ENCODE measurements around the gene TRAPPC1. TPM values are rescaled to one million over a fixed set of nuclear protein-coding genes. Genes with fewer than 3 reads are reported as not detected.

The TRAPPC1 gene
- total and polyA plus RNA-seq, 8 donors, result 20.2 to 148 (median 75.0) TPM

DNA sequence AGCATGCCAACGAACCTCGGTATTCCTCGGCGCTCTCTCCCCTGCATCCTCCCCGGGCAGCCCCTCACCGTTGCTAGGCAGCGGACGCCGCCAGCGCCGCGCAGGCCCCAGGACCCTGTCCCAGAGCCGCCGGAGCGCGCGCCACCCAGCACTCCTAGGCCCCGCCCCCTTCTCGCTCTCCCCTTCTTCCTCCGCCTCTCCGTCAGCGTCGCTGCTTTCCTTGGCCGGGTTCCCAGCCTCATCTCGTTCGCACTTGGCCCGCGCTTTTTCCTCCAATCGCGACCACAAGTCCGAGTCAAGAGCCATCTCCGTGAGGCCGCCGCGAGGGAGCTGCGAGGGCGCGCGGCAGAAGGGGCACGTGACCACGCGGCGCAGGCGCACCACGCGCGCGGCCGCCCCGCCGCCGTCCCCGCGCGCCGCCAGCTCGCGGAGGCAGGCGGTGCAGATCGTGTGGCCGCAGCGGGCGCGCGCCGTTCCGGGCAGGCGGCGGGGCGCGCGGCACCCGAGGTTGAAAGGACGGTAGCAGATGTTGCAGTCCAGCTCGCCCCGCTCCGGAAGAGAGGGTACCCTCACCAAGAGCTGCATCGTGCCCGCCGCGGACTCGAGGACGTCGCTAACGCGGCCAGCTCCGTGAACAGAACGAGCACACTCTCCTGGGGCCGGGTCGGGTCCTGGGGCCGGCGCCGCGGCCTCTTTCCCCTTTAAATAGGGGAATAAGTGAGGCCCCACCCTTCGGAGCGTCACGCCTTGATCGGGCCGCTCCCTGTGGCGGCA is 15.9 kb downstream of the TRAPPC1 start, which contains the start of gene RNF227:
RNF227 (minus strand) TSS at position 679 of the 774 bp plus-strand sequence; CDS start at position 585, 94 bp downstream.
- Histone ChIP-seq H3K27me3 (no peaks in the 10 kb centered on the region), H3K36me3 (peaks cover under 1 to 16% (median 15%) of the 10 kb centered on the region in 4 donors), H3K4me1 (peaks cover 20 to 48% (median 38%) of the 10 kb centered on the region in 4 donors), H3K4me3 (peak within 1 kb of the TSS; percentile 56 to 67 (median 61)), H3K9me3 (no peaks in the 10 kb centered on the region), H3K27ac (peak within 1 kb of the TSS; percentile 89 to 96 (median 93))
- TF ChIP-seq POLR2A (IDR thresholded peaks at IDR 0.05) (no peak), POLR2AphosphoS5 (IDR thresholded peaks at IDR 0.05) (peak; percentile 51 to 81 (median 54))
- intact Hi-C loops (cut with DNase I; ENCODE audit: low total_unique reads), result no loop called here
- DNase-seq, result peak; percentile 91 to 98
- WGBS, 5 donors, result 0 to 2% (median 1%) methylated on average over 33 to 100 of the region's 100 CpGs

DNA sequence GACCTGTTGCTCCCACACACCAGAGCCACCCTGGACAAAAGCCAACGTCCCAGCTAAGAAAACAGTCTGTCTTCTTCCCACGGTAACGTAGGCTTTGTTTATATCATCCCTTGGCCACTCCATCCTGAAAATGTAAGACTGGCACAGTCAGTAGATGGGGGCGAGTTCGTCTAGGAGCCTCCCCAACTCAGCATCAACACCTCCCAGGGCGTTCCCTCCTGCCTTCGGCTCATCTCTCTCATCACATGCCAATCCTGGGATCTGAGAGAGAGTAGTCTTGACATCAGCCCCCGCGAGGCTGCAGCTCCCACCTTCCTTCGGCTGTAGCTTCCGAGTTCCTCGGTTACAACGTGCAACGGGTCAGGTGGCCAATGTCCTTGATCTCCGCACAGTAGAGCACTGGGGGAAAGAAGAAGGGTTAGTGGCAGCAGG is 16.6 kb downstream of the TRAPPC1 start:
- Histone ChIP-seq H3K27me3 (no peaks in the 10 kb centered on the region), H3K36me3 (peaks cover 6 to 22% (median 21%) of the 10 kb centered on the region in 4 donors), H3K4me3 (peak overlapping the region; percentile 56 to 67 (median 61)), H3K4me1 (peaks cover 20 to 48% (median 38%) of the 10 kb centered on the region in 4 donors), H3K9me3 (no peaks in the 10 kb centered on the region), H3K27ac (peak overlapping the region; percentile 89 to 96 (median 93))
- intact Hi-C loops (cut with DNase I; ENCODE audit: low total_unique reads), result no loop called here
- TF ChIP-seq POLR2A (IDR thresholded peaks at IDR 0.05) (no peak), POLR2AphosphoS5 (IDR thresholded peaks at IDR 0.05) (no peak), EP300 (IDR thresholded peaks at IDR 0.05) (no peak)
- TF ChIP-seq, protein P1, sequence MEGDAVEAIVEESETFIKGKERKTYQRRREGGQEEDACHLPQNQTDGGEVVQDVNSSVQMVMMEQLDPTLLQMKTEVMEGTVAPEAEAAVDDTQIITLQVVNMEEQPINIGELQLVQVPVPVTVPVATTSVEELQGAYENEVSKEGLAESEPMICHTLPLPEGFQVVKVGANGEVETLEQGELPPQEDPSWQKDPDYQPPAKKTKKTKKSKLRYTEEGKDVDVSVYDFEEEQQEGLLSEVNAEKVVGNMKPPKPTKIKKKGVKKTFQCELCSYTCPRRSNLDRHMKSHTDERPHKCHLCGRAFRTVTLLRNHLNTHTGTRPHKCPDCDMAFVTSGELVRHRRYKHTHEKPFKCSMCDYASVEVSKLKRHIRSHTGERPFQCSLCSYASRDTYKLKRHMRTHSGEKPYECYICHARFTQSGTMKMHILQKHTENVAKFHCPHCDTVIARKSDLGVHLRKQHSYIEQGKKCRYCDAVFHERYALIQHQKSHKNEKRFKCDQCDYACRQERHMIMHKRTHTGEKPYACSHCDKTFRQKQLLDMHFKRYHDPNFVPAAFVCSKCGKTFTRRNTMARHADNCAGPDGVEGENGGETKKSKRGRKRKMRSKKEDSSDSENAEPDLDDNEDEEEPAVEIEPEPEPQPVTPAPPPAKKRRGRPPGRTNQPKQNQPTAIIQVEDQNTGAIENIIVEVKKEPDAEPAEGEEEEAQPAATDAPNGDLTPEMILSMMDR (IDR thresholded peaks at IDR 0.05), result no peak
- no peak for DNase-seq
- WGBS, 5 donors, result 2 to 3% (median 3%) methylated on average over 14 to 15 of the region's 15 CpGs

DNA sequence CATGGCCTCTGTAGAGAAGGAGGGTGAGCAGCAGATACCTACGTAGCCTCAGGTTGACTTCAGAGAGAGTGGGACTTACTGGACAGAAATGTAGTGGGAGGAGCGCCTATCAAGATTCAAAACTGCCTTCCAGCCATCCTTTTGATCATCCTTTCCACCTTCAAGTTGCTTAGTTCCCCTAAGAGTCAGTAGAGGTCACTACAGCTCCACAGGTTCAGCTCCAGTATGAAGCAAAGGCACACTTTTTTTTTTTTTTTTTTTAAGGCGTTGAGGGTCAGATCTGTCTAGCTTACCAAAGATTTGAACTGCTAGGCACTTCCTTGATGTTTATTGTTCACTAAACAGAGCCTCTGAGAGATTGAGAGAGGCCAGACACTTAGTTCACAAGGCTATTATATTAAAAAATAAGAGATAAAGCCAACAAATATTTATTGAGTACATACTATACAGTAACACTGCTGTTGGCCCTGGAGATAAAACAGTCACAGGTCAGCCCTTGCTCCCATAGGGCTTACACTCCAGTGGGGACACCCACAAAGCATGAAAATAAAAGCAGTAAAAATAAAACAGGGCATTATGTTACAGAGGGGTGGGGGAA is 18.7 kb downstream of the TRAPPC1 start:
- peak overlapping the region in 4 of 5 donors; percentile 22 to 43 (median 31) for H3K27ac ChIP-seq

DNA sequence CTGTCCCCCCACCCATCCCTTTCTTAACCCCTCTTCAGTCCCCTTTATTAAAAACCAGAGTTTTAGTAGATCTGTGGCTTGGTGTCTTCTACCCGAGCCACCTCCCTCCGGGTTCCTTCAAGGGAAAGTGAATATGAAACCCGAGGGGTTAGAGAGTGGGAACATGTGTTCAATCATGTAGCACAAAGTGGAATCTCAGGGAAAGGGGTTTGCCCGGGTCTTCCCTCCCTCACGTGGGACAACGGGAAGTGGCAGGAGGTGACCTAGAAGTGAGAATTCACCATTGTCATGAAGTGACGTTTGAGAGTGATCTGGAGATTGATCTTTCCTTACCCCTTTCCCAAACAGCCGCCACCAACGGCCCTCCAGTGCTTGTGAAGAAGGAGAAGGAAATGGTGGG is 20.6 kb downstream of the TRAPPC1 start:
- 69 to 82% (median 75%) methylated on average over 9 of the region's 9 CpGs for WGBS, 5 donors
- TF ChIP-seq EP300 (IDR thresholded peaks at IDR 0.05), result no peak
- no peak for TF ChIP-seq POLR2AphosphoS5 (IDR thresholded peaks at IDR 0.05)
- no peak for TF ChIP-seq POLR2A (IDR thresholded peaks at IDR 0.05)
- TF ChIP-seq, protein P1 (IDR thresholded peaks at IDR 0.05), result no peak
- no peak for DNase-seq
- intact Hi-C loops (cut with DNase I; ENCODE audit: low total_unique reads), result no loop called here
- Histone ChIP-seq H3K4me1 (peaks cover 11 to 38% (median 28%) of the 10 kb centered on the region in 4 donors), H3K9me3 (no peaks in the 10 kb centered on the region), H3K4me3 (no peak overlapping the region), H3K36me3 (peaks cover 32 to 63% (median 62%) of the 10 kb centered on the region in 4 donors), H3K27me3 (no peaks in the 10 kb centered on the region), H3K27ac (no peak overlapping the region)

More for the DNA sequence above, 18.7 kb downstream of the TRAPPC1 start:
- Histone ChIP-seq H3K9me3 (no peaks in the 10 kb centered on the region), H3K36me3 (peaks cover 17 to 44% (median 43%) of the 10 kb centered on the region in 4 donors), H3K4me3 (no peak overlapping the region), H3K27me3 (no peaks in the 10 kb centered on the region), H3K4me1 (peaks cover 20 to 48% (median 38%) of the 10 kb centered on the region in 4 donors)
- intact Hi-C loops (cut with DNase I; ENCODE audit: low total_unique reads), result no loop called here
- peak in 1 of 2 donors; percentile 88 for DNase-seq
- TF ChIP-seq POLR2A (IDR thresholded peaks at IDR 0.05) (no peak), POLR2AphosphoS5 (IDR thresholded peaks at IDR 0.05) (peak in 1 of 3 donors; percentile 44), EP300 (IDR thresholded peaks at IDR 0.05) (no peak)
- TF ChIP-seq, protein P1 (IDR thresholded peaks at IDR 0.05), result peak in 4 of 7 experiments; percentile 41 to 88 (median 62)
- 30 to 35% (median 31%) methylated on average over 3 of the region's 3 CpGs for WGBS, 5 donors

Data from stomach (tissue), 9 donors.